WTC11 (cell line): ENCODE data around the gene VAV2.

ENCODE experiments used
- HMGXB4 ChIP-seq: sonication (generic); formaldehyde crosslinking; IDR thresholded peaks from 2 replicates; pipeline ENCODE4 v1.8.1; 2023; ENCODE audit warnings: mild to moderate bottlenecking, moderate library complexity, missing genetic modification reagents
- USF2 ChIP-seq: sonication (generic); formaldehyde crosslinking; IDR thresholded peaks from 2 replicates; pipeline ENCODE4 v1.8.1; 2023; ENCODE audit warnings: mild to moderate bottlenecking, missing genetic modification reagents, moderate library complexity

DNA sequence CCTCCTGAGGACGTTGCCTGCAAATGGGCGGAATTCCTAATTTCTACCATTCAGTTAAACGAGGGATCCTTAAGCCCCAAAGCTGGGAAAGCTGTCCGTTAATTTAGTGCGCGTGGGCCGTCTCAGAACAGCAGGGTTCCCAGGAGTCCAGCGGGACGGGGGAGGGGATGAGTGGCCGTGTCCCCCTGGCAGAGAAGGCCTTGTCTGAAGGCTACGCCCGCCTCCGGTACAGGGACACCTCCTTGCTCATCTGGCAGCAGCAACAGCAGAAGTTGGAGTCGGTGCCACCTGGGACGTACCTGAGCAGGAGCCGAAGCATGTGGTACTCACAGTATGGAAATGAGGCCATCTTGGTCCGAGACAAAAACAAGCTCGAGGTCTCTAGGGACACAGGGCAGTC is 34.5 kb upstream of the VAV2 start:
- TF ChIP-seq USF2 (no peak), HMGXB4 (CRISPR knock-in tag) (no peak)
